Measurements from ENCODE around the gene DISC1. TPM values are rescaled to one million over a fixed set of nuclear protein-coding genes. Genes with fewer than 3 reads are reported as not detected.
A peak's percentile ranks its signal among the peaks of the same experiment; 100 is the strongest.

The DISC1 gene
- total RNA-seq, 1 donor from 2014 or later, result 24.3 TPM

- no peak for DNase-seq
Measured at GRCh38 chr1:231860221-231861088, 233.9 kb downstream of the DISC1 start.

DNA sequence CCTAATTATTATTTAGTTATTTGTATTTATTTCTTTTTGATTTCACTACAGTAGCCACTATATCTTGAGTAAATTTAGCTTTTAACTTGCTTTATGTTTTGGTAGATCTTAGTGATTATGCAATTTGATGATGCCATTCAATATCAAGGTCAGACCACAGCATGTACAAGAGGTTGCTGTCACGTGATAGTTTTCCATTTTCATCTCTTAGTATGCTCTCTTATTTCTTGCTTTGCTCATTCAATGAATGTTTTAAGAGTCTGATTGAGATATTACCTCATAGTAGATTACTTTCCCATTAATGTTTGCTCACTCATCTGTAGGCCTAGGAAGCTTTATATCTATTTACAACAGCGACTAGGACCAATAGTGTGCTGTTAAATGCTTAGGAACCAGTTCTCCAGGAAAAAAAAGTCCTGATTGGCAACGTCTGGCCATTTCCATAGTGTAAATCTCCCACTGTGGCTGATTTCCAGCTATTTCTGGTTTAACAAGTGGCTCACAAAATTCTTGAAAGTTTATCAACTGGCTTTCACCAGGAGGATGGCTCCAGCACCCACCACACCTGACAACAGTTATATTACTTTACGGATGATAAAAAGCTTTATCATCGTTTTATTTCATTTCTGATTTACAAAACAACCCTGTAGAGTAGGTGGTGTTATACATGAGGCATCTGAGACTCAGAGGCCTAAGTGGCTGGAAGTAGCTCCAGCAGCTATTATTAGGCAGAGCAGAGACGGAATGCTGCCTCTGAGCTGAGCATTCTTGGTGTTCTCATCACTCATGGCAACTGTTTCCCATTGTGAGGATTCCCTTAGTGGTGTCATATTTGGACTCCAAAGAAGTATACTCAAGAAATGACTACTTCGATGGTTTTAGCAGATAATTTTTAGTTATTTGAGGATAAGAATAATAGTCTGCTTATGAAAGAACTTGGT, 235.2 kb downstream of the DISC1 start:
- DNase-seq, result peak; percentile 47

GRCh38 chr1:231862611-231863010, 236.0 kb downstream of the DISC1 start:
- no peak for DNase-seq

GRCh38 chr1:231865331-231865730, 238.7 kb downstream of the DISC1 start:
- DNase-seq, result no peak

DNA sequence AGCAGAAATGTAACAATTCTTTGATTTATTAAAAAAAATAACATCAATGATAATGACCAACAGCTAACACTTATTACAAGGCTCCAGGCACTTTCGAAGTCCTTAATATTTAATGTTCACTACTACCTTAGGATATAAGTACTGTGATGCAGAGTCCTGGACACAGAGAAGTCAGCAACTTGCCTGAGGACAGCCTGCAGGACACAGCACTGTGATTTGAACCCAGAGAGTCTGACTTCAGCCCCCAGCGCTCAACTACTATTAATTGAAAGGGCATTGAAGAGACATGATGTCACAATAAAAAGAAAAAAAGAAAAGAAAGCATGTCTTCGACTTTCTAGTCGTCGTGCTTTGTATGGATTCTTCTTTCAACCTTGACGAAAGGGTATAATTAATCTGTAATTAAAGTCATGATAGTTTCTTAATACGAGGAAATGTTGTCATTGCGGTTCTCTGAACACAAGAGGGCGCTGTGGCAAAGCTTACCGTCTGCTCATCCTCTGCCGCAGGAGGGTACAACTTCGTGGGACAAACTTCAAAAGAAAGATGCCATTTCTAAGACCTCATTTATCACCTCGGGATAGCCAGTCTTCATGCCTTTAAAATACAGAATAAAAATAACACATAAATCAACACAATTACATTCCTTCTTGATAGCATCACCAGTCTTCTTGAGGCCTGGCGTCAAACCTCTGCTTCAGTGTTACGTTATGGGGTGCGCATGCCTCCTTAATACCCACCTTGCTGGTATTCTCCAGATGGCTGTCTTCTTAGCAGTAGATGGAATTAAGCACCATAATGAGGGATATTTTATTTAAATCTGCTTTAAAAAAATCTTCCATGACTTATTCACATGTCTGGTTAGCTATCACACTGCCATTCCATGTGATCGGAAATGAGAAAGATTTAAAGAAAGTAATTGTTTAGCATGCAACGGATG, 240.1 kb downstream of the DISC1 start:
- DNase-seq, result peak; percentile 87

GRCh38 chr1:231867607-231868006, 241.0 kb downstream of the DISC1 start:
- DNase-seq, result no peak

GRCh38 chr1:231869364-231869763, 242.8 kb downstream of the DISC1 start:
- no peak for DNase-seq

- no peak for DNase-seq
Measured at GRCh38 chr1:231871471-231871870, 244.9 kb downstream of the DISC1 start.

- DNase-seq, result no peak
Measured at GRCh38 chr1:231871878-231872277, 245.3 kb downstream of the DISC1 start.

GRCh38 chr1:231872461-231872910, 245.9 kb downstream of the DISC1 start:
- no peak for DNase-seq

GRCh38 chr1:231878737-231879136, 252.1 kb downstream of the DISC1 start:
- no peak for DNase-seq

DNA sequence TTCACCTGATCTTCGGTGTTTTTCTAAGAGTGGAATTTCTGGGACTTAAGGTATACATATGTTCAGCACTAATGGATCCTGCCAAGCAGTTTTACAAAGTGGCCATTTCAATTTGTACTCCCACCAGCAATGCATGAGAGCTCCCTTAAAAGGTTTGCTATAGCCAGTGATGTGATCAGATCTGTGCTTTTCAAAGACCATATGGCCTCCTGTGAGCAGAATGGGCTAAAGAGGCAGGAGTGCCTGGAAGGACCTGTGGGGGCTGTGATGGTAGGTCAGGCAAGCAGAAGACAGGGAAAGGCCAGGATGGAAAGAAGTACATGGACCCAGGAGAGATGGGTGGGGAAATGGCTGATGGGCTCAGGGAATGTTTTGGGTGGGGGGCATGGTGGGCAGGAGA, 252.7 kb downstream of the DISC1 start:
- DNase-seq, result no peak

- no peak for DNase-seq
Measured at GRCh38 chr1:231882333-231882732, 255.7 kb downstream of the DISC1 start.

DNA sequence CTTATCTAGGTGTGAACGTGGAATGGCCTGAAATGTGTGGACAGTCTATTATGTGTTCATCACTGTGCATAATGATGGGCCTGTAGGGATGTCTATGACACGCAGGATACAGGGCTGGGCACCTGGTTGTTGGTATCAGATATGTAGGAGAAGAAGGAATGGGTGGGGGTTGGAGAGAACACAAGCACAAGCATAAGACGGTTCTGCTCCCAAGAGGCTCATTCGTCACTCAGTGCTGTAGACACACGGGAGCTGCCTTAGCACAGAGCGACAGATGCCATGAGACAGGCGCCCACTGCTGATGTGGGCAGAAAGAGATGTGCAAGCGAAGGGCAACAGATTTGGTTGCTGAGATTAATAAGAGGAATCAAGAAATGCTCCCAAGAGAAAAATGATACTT, 256.2 kb downstream of the DISC1 start:
- no peak for DNase-seq

- DNase-seq, result no peak
Measured at GRCh38 chr1:231883382-231883781, 256.8 kb downstream of the DISC1 start.

GRCh38 chr1:231885209-231885854, 258.7 kb downstream of the DISC1 start:
- DNase-seq, result no peak

DNA sequence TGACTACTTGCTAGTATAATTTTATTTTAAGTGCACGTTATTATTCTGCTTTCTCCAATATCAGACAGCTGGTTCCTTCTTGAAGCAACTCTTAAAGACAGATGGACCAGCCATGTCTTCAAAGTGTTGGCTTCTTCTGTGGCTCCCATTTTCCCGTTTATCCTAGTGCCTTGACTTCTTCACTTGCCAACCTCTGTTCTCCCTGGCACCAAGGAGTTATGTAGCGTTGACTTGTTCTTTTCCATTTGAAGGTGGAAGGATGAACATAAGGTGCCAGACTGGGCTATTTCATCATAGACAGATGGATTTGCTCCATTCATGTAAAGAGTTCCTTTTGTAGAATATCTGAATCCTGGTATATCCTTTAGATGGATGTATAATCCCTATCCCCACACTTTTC, 260.6 kb downstream of the DISC1 start:
- no peak for DNase-seq

DNA sequence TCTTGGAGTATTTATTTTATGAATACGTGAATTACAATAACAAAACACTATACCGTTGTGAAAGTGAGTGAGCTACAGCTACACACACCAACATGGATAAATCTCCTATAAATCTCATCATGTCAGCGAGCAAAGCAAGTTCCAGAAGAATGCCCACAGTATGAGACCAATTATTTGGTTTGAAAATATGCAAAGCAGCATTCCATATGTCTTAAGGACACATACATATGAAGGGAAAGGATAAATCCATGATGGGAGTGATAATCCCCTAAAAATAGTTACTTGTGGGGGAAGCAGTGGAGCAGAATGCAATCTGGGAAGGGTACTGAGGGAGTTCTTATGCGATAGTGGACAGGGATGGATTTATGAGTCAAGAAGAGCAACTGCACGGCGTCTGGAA, 261.3 kb downstream of the DISC1 start:
- no peak for DNase-seq

- DNase-seq, result no peak
Measured at GRCh38 chr1:231890791-231891190, 264.2 kb downstream of the DISC1 start.

GRCh38 chr1:231893400-231894102, 267.0 kb downstream of the DISC1 start:
- DNase-seq, result no peak

DNA sequence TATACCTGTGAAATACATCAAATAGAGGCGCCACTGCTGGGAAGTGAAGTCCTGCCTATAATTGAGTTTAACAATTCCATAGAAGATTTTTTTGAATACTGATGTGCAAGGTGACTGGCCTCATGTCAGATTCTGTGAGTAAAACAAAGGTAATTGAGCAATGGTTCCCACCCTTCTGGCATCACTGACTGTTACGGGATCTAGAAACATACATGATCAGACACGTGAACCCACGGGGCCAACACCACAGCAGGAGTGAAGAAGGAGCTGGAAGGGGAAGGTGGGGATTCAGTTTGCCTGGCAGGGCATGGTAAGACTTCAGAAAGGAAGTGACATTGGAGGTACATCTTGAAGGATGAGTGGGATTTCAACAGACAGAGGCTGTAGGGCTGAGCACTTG, 270.2 kb downstream of the DISC1 start:
- DNase-seq, result no peak

Data from tongue (tissue), 2 donors.